HEK293 (cell line): Measurements from ENCODE around the gene RNF212.

ENCODE experiments used
- HOXA7 ChIP-seq: sonication (generic); formaldehyde crosslinking; IDR thresholded peaks from 2 replicates; pipeline ENCODE4 v1.8.1; 2022; ENCODE audit warnings: missing genetic modification reagents, borderline replicate concordance
- MYNN ChIP-seq: fragments of 450-650 bp; formaldehyde crosslinking; IDR thresholded peaks from 2 replicates; pipeline ENCODE4 v1.5.1; 2016; ENCODE audit warnings: missing biosample characterization, missing genetic modification characterization, borderline replicate concordance
- TF ChIP-seq, protein P1 (sequence below): fragments of 450-650 bp; formaldehyde crosslinking; IDR thresholded peaks from 2 replicates; pipeline ENCODE4 v1.5.1; 2016; ENCODE audit warnings: missing biosample characterization, missing genetic modification characterization
- TF ChIP-seq, protein P2 (sequence below): fragments of 450-650 bp; formaldehyde crosslinking; IDR thresholded peaks from 2 replicates; pipeline ENCODE4 v1.5.1; 2016; ENCODE audit warnings: missing biosample characterization, missing genetic modification characterization, borderline replicate concordance
- TF ChIP-seq, protein P3 (sequence below): fragments of 450-650 bp; formaldehyde crosslinking; IDR thresholded peaks from 2 replicates; pipeline ENCODE4 v1.5.1; 2017; ENCODE audit warnings: missing biosample characterization, missing genetic modification characterization

DNA sequence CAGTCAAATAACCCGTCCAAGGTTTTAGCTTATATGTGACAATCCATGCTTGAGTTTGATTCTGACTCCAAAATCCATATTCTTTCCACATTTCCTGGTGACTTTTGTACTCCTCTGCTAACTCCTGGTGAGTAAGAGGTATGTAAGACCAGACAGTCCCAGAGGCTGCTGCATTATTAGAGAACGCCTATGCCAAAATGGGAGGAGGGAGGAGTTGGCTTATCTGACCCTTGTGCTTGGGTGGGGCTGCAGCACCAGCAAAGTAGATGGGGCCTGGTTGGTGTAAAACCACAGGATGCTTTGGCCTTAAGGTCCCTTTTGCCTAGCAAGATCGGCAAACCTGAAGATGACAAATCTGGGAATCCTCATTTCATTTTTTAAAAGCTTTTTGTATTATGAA, 9.1 kb upstream of the RNF212 start:
- TF ChIP-seq, protein P1, sequence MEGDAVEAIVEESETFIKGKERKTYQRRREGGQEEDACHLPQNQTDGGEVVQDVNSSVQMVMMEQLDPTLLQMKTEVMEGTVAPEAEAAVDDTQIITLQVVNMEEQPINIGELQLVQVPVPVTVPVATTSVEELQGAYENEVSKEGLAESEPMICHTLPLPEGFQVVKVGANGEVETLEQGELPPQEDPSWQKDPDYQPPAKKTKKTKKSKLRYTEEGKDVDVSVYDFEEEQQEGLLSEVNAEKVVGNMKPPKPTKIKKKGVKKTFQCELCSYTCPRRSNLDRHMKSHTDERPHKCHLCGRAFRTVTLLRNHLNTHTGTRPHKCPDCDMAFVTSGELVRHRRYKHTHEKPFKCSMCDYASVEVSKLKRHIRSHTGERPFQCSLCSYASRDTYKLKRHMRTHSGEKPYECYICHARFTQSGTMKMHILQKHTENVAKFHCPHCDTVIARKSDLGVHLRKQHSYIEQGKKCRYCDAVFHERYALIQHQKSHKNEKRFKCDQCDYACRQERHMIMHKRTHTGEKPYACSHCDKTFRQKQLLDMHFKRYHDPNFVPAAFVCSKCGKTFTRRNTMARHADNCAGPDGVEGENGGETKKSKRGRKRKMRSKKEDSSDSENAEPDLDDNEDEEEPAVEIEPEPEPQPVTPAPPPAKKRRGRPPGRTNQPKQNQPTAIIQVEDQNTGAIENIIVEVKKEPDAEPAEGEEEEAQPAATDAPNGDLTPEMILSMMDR (tag by site-specific recombination), result no peak
- TF ChIP-seq, protein P2, sequence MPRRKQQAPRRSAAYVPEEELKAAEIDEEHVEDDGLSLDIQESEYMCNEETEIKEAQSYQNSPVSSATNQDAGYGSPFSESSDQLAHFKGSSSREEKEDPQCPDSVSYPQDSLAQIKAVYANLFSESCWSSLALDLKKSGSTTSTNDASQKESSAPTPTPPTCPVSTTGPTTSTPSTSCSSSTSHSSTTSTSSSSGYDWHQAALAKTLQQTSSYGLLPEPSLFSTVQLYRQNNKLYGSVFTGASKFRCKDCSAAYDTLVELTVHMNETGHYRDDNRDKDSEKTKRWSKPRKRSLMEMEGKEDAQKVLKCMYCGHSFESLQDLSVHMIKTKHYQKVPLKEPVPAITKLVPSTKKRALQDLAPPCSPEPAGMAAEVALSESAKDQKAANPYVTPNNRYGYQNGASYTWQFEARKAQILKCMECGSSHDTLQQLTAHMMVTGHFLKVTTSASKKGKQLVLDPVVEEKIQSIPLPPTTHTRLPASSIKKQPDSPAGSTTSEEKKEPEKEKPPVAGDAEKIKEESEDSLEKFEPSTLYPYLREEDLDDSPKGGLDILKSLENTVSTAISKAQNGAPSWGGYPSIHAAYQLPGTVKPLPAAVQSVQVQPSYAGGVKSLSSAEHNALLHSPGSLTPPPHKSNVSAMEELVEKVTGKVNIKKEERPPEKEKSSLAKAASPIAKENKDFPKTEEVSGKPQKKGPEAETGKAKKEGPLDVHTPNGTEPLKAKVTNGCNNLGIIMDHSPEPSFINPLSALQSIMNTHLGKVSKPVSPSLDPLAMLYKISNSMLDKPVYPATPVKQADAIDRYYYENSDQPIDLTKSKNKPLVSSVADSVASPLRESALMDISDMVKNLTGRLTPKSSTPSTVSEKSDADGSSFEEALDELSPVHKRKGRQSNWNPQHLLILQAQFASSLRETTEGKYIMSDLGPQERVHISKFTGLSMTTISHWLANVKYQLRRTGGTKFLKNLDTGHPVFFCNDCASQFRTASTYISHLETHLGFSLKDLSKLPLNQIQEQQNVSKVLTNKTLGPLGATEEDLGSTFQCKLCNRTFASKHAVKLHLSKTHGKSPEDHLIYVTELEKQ (tag by site-specific recombination), result no peak
- TF ChIP-seq, protein P3, sequence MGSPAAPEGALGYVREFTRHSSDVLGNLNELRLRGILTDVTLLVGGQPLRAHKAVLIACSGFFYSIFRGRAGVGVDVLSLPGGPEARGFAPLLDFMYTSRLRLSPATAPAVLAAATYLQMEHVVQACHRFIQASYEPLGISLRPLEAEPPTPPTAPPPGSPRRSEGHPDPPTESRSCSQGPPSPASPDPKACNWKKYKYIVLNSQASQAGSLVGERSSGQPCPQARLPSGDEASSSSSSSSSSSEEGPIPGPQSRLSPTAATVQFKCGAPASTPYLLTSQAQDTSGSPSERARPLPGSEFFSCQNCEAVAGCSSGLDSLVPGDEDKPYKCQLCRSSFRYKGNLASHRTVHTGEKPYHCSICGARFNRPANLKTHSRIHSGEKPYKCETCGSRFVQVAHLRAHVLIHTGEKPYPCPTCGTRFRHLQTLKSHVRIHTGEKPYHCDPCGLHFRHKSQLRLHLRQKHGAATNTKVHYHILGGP, result no peak
- TF ChIP-seq HOXA7 (CRISPR knock-in tag), result no peak
- TF ChIP-seq MYNN (tag by site-specific recombination), result no peak
